GM23338 (cell line): ENCODE results near the gene ITPRID2. TPM values are rescaled to one million over a fixed set of nuclear protein-coding genes. Genes with fewer than 3 reads are reported as not detected.

Experiments used
- ATAC-seq: fragments of 200-7000 bp; cut with Tn5 transposase; 3 replicates; pipeline ENCODE4 v1.9.1; 2020
- DNase-seq: peaks from one replicate; pipeline ENCODE4 v3.0.0-alpha.2; 2015; ENCODE audit warnings: low spot score
- H2AFZ ChIP-seq: fragments of 200-600 bp; sonication (generic); 2 replicates; pipeline ENCODE4 v1.8.0; 2016; ENCODE audit warnings: antibody characterized with exemption, mild to moderate bottlenecking, moderate library complexity
- H3F3A ChIP-seq: fragments of 200-600 bp; sonication (generic); replicated peaks from 2 replicates; pipeline ENCODE4 v1.8.0; 2017; ENCODE audit warnings: antibody characterized with exemption, mixed run types, low read depth
- H3K27ac ChIP-seq: fragments of 200-600 bp; sonication (generic); 2 replicates; pipeline ENCODE4 v1.6.1; 2016; ENCODE audit warnings: low read depth
- H3K27me3 ChIP-seq: fragments of 200-600 bp; sonication (generic); 2 replicates; pipeline ENCODE4 v1.8.0; 2016; ENCODE audit warnings: mild to moderate bottlenecking, mixed run types, moderate library complexity; ENCODE audit not compliant: insufficient read depth
- H3K36me3 ChIP-seq: fragments of 200-600 bp; sonication (generic); 2 replicates; pipeline ENCODE4 v1.8.0; 2016; ENCODE audit warnings: mild to moderate bottlenecking; ENCODE audit not compliant: insufficient read depth
- H3K4me1 ChIP-seq: fragments of 200-600 bp; sonication (generic); 2 replicates; pipeline ENCODE4 v1.8.0; 2016; ENCODE audit warnings: mild to moderate bottlenecking, moderate library complexity; ENCODE audit not compliant: insufficient read depth
- H3K4me2 ChIP-seq: fragments of 200-600 bp; sonication (generic); 2 replicates; pipeline ENCODE4 v1.7.1; 2017; ENCODE audit warnings: mixed run types
- H3K4me3 ChIP-seq: fragments of 200-600 bp; sonication (generic); 2 replicates; pipeline ENCODE4 v1.6.1; 2016; ENCODE audit warnings: mixed run types
- H3K79me2 ChIP-seq: fragments of 200-600 bp; sonication (generic); replicated peaks from 2 replicates; pipeline ENCODE4 v1.8.0; 2017; ENCODE audit warnings: mild to moderate bottlenecking; ENCODE audit not compliant: insufficient read depth
- H3K9me2 ChIP-seq: fragments of 200-600 bp; sonication (generic); 2 replicates; pipeline ENCODE4 v1.8.0; 2017; ENCODE audit not compliant: insufficient read depth
- H4K20me1 ChIP-seq: fragments of 200-600 bp; sonication (generic); replicated peaks from 2 replicates; pipeline ENCODE4 v1.8.0; 2017; ENCODE audit warnings: mild to moderate bottlenecking; ENCODE audit not compliant: insufficient read depth
- H3K27ac Mint-ChIP-seq: 2 replicates; pipeline ENCODE4 v1.8.0; 2020; ENCODE audit warnings: inconsistent platforms, mild to moderate bottlenecking, moderate library complexity, mixed read lengths
- H3K27me3 Mint-ChIP-seq: 3 replicates; pipeline ENCODE4 v1.8.0; 2022; ENCODE audit warnings: low read depth, mild to moderate bottlenecking, moderate library complexity, mixed read lengths, inconsistent platforms; ENCODE audit not compliant: insufficient read depth, poor library complexity
- H3K36me3 Mint-ChIP-seq: 3 replicates; pipeline ENCODE4 v1.8.0; 2021; ENCODE audit warnings: low read depth, mild to moderate bottlenecking, inconsistent platforms, moderate library complexity, mixed read lengths
- H3K4me1 Mint-ChIP-seq: 3 replicates; pipeline ENCODE4 v1.8.0; 2020; ENCODE audit warnings: mild to moderate bottlenecking, inconsistent platforms, mixed read lengths
- H3K4me3 Mint-ChIP-seq: 3 replicates; pipeline ENCODE4 v1.8.0; 2021; ENCODE audit warnings: moderate library complexity, mild to moderate bottlenecking, inconsistent platforms, mixed read lengths
- H3K9me3 Mint-ChIP-seq: 3 replicates; pipeline ENCODE4 v1.8.0; 2020; ENCODE audit warnings: moderate library complexity, mild to moderate bottlenecking, inconsistent platforms, mixed read lengths
- CREB1 ChIP-seq: fragments of 250-450 bp; sonication (Bioruptor Pico); IDR thresholded peaks from 2 replicates; pipeline ENCODE4 v1.5.0; 2020; ENCODE audit warnings: low read depth, mild to moderate bottlenecking, moderate library complexity
- CTCF ChIP-seq, 2 experiments: fragments of 200-600 bp in 1 of 2; sonication (generic) in 1 of 2; conservative IDR thresholded peaks; 2 replicates each; pipeline versions ENCODE4 v1.5.1 to v1.6.1; 2016 to 2017; ENCODE audit warnings: antibody characterized with exemption in 2 of 2, low read depth in 2 of 2, mild to moderate bottlenecking in 2 of 2, moderate library complexity in 1 of 2
- ETS1 ChIP-seq: IDR thresholded peaks from 2 replicates; pipeline ENCODE4 v1.6.1; 2016; ENCODE audit warnings: antibody characterized with exemption
- EZH2phosphoT487 ChIP-seq: fragments of 200-600 bp; sonication (generic); IDR thresholded peaks from one replicate; pipeline ENCODE4 v1.8.1; 2018; ENCODE audit warnings: antibody characterized with exemption; ENCODE audit not compliant: unreplicated experiment
- JUNB ChIP-seq: IDR thresholded peaks from one replicate; pipeline ENCODE4 v1.6.1; 2016; ENCODE audit warnings: antibody characterized with exemption; ENCODE audit not compliant: unreplicated experiment
- NANOG ChIP-seq: IDR thresholded peaks from 2 replicates; pipeline ENCODE4 v1.6.1; 2016; ENCODE audit warnings: antibody characterized with exemption, borderline replicate concordance
- POLR2AphosphoS5 ChIP-seq: IDR thresholded peaks from 2 replicates; pipeline ENCODE4 v1.6.1; 2016; ENCODE audit warnings: antibody characterized with exemption, low read depth
- STAT1 ChIP-seq: IDR thresholded peaks from one replicate; pipeline ENCODE4 v1.6.1; 2016; ENCODE audit warnings: antibody characterized with exemption; ENCODE audit not compliant: unreplicated experiment
- ZNF114 ChIP-seq: fragments of 250-450 bp; sonication (Bioruptor Pico); IDR thresholded peaks from 2 replicates; pipeline ENCODE4 v1.5.0; 2020; ENCODE audit warnings: mild to moderate bottlenecking, moderate library complexity
- ZNF331 ChIP-seq: fragments of 250-450 bp; sonication (Bioruptor Pico); IDR thresholded peaks from 2 replicates; pipeline ENCODE4 v1.5.0; 2020; ENCODE audit warnings: low read depth, mild to moderate bottlenecking, moderate library complexity
- polyA plus RNA-seq: library from polyadenylated mRNA; unstranded; fragments of >200 nt; fragmentation: Nextera tagmentation; extraction: Ambion mirVana; gene quantifications from 2 replicates; pipeline ENCODE4 v1.2.1, GENCODE V29; 2016
- total RNA-seq: library from RNA; depleted of rRNA; stranded (reverse); fragments of >200 nt; shearing (Covaris generic); gene quantifications from 2 replicates; pipeline ENCODE4 v1.2.3, GENCODE V29; 2014

Gene ITPRID2
- total and polyA plus RNA-seq, 2 experiments from 2014 or later = 4.4 to 12.0 TPM

GRCh38 chr2:181890271-181890670, 1.3 kb upstream of the ITPRID2 start (continued):
- TF ChIP-seq ETS1 (no peak), CREB1 (no peak), POLR2AphosphoS5 (no peak), EZH2phosphoT487 (no peak), JUNB (no peak), STAT1 (no peak), ZNF114 (CRISPR knock-in tag) (no peak), CTCF (conservative IDR thresholded peaks at IDR 0.05; ENCODE audit: low read depth in 2 of 2) (no peak)

- no peaks in the 10 kb centered on the region for H3K79me2 ChIP-seq
- no peak overlapping the region for H3K27ac ChIP-seq
These were observed 652 bp downstream of the ITPRID2 start for GRCh38 chr2:181891966-181892798.

More at GRCh38 chr2:181891966-181892798, 652 bp downstream of the ITPRID2 start:
- Mint-ChIP-seq H3K27me3 (peaks cover 7% of the 10 kb centered on the region), H3K9me3 (no peaks in the 10 kb centered on the region), H3K27ac (peak overlapping the region; percentile 84), H3K4me1 (peaks cover 17% of the 10 kb centered on the region), H3K36me3 (no peaks in the 10 kb centered on the region), H3K4me3 (peak overlapping the region; percentile 94)
- Histone ChIP-seq H3F3A (no peaks in the 10 kb centered on the region), H3K4me2 (peak overlapping the region; percentile 81), H3K4me1 (0 out of 2 replicates have a peak, but pooled peaks cover 8% of the 10 kb centered on the region), H3K4me3 (peak overlapping the region; percentile 72), H4K20me1 (no peaks in the 10 kb centered on the region), H2AFZ (peak overlapping the region; percentile 30), H3K36me3 (no peaks in the 10 kb centered on the region), H3K27me3 (peaks cover 24% of the 10 kb centered on the region), H3K9me2 (no peaks in the 10 kb centered on the region)
- DNase-seq (peak; percentile 60), ATAC-seq (peak; percentile 72)
- TF ChIP-seq CTCF (conservative IDR thresholded peaks at IDR 0.05; ENCODE audit: low read depth in 2 of 2) = peak; percentile 9 to 16; a peak in 1 of 4 replicates
- no peak for TF ChIP-seq ZNF331 (CRISPR knock-in tag)
- no peak for TF ChIP-seq NANOG
- TF ChIP-seq ETS1 = no peak
- TF ChIP-seq EZH2phosphoT487 = no peak
